ENCODE results near the gene SEMA3B.
"Not testable (repeated sequence)": the region's sequence is repeated elsewhere in the genome, so short reads cannot be mapped to it uniquely, and the experiment has no call there.

Gene SEMA3B

GRCh38 chr3:50268703-50269451, at the start of gene SEMA3B:
SEMA3B (plus strand) TSS chr3:50269147; CDS start chr3:50269241, 94 bp downstream.
- no peak for DNase-seq

GRCh38 chr3:50219285-50219684, 49.7 kb upstream of the SEMA3B start:
- DNase-seq, result no peak

DNA sequence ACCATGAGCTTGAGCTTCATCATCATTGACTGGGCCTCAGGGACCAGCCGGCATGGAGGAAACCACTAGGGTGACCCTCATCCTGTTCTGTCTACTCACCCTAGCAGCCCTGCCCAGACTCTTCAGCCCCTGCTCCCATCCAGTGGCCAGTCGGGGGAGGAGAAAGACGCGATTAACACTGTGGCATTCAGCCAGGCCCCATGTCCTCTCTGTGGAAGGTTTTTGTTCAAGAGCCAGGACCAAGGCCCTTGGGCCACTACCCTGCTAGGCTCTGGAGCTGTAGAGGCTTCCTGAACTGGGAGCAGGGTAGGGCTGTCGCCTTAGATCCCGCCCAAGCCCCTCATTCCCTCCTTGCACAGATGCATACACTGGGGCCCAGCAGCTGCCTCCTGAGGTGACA, 48.8 kb upstream of the SEMA3B start:
- no peak for DNase-seq

DNA sequence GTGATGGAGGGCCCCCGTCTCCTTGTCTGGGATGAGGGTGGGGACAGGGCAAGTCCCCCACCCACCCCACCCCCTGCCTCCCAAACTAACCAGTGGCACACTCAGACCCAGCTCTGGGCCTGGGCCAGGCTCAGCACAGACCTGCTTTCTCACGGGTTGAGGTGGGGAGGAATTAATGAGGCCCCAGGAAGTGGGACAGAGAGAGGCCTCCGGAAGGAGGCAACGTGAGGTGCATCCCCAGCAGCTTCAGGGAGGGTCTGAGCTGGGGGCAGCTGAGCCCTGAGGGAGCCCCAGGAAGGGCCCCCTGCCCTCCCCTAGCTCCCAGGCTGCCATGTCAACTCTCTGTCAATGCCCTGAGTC, 47.9 kb upstream of the SEMA3B start:
- DNase-seq, result no peak

- DNase-seq, result no peak
Observed at GRCh38 chr3:50221411-50222168, 47.4 kb upstream of the SEMA3B start.

GRCh38 chr3:50222169-50222528, 46.8 kb upstream of the SEMA3B start:
- no peak for DNase-seq

GRCh38 chr3:50224639-50225038, 44.3 kb upstream of the SEMA3B start:
- no peak for DNase-seq

GRCh38 chr3:50226888-50227389, 42.0 kb upstream of the SEMA3B start:
- DNase-seq, result peak; percentile 42 to 45

- peak; percentile 92 to 93 for DNase-seq
Observed at GRCh38 chr3:50227390-50228183, 41.4 kb upstream of the SEMA3B start.

GRCh38 chr3:50228184-50228763, 40.7 kb upstream of the SEMA3B start:
- DNase-seq, result not testable (repeated sequence)

- no peak for DNase-seq
Observed at GRCh38 chr3:50229490-50229889, 39.5 kb upstream of the SEMA3B start.

DNA sequence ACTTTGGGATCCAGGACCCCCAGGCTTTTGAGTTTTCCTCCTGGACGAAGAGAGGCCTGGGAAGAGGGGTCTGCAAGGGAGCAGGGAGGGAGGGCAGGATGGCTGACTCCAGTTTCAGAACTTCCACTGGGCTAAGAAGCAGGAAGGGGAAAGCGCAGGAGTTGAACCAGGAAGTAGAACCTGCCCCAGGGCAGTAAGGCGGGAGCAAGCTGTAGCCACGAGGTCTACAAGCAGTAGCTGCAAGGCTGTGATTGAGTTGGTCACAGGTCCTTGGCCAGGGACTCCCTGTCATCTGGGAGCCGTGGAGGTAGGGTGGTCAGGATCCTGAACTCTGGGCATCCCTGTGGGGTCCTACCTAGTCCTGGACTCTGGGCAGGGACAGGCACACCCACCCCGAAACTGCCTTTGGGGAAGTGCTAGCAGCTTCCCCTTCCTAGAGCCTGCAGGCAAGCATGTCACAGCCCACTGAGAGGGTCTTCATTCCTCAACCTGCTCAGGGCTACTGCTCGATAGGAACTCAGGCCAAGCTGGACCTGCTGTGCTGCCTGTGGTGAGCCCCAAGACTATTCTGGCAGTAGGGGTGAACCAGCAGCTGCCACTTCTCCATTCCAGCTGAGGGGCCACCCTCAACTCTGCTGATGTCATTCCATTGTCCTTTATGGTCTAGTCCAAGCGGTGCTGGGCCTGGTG, 38.7 kb upstream of the SEMA3B start:
- peak in 1 of 2 donors; percentile 23 for DNase-seq

GRCh38 chr3:50230794-50231125, 38.2 kb upstream of the SEMA3B start:
- DNase-seq, result no peak

DNA sequence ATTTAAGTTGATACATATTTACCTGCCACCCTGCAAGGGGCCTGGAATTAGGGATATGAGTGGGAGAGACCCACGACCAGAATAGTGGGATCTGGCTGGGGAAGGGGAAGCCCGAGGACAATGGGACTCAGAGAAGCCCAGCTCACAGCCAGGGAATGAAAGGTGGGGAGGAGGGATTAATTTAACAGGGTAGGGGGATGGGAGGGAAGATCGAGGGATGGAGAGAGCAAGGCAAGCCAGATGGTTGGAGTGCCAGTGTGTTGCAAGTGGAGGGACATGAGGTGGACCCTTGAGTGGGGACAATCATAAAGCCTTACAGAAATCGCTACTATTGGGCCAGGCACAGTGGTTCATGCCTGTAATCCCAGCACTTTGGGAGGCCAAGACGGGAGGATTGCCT, 37.4 kb upstream of the SEMA3B start:
- no peak for DNase-seq

DNA sequence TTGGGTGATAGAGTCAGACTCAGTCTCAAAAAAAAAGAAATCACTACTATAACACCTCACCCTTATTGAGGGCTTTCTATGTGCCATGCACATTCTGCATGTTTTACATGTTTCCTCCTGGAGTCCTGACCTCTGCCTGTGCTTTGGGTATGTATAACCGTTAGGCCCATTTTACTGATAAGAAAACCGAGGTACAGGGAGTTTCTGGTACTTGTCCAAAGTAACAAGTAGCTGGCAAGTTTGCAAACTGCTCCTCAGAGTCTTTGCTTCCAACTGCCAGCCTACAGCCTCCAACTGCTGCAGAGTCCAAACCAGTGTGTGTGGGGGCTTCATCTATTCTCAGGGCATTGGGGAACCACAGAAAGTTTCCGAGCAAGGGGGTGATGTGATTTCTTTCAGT, 36.6 kb upstream of the SEMA3B start:
- DNase-seq, result no peak

GRCh38 chr3:50233176-50233575, 35.8 kb upstream of the SEMA3B start:
- DNase-seq, result no peak

GRCh38 chr3:50235716-50236483, 33.0 kb upstream of the SEMA3B start, which contains the start of gene GNAI2:
GNAI2 (plus strand) TSS chr3:50236204; CDS start chr3:50236336, 132 bp downstream.
- DNase-seq, result peak; percentile 99

DNA sequence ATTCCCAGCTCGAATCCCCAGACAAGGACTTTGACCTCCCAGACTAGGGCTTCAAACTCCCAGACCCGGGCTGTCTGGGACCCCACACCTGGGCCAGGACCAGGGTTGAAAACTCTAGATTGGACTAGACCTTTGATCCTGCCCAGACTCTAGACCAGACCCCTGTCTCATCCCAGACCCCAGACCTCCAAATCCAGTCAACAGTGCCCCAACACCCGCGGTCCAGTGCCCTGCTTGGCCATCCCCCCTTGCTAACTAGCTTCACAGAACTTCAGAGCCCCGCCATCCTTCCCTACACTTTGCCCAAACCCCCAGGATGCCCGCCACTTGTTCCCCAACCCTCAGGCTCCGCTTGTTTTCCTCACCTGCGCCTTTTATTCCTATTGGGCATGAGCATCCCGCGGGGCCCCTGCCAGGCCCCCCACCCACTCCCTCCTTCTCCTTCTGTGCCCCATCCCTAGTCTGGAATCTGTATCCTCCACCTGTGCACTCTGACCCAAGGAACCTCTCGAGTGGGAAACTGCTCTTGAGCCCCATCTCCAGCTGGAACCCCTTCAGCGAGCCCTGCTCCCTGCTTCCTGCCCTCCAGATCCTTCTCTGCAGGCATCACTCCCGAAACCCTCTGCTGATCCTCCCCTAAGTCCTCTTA, 32.3 kb upstream of the SEMA3B start:
- DNase-seq, result no peak

DNA sequence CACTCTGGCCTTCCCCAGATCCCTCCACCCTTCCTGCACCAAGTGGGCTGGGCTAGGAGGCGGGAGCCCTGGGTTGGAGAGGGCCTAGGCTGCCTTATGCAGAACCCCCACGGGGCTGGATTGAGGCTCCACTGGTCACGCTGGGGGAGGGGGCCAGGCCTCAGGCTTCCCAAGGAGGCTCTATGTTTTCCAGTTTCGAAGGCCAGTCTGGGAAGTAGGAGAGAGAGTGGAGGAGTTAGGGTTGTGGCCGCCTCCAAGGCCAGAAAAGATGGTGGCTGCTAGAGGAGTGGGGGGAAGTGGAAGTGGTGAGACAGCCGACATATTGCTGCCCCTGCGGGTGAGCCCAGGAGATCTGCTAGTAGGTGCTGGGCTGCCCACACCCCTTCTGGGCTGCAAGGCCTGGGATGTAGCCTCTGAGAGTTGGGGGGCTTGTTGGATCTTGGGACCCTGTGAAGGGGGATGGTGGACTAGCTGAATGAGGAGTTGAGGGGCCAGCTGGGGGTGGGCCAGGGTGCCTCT, 31.8 kb upstream of the SEMA3B start:
- DNase-seq, result peak in 1 of 2 donors; percentile 34

GRCh38 chr3:50237754-50238548, 31.0 kb upstream of the SEMA3B start:
- peak; percentile 87 to 88 for DNase-seq

Measured in CD4-positive, alpha-beta T cell treated with Interleukin-1 beta for 1 hour (primary cell).